ENCODE measurements around the gene SH3RF1. TPM values are rescaled to one million over a fixed set of nuclear protein-coding genes. Genes with fewer than 3 reads are reported as not detected.
"Not testable (repeated sequence)": the region's sequence is repeated elsewhere in the genome, so short reads cannot be mapped to it uniquely, and the experiment has no call there.

Gene SH3RF1
- total RNA-seq, 1 experiment from 2014 or later, result 16.6 TPM

GRCh38 chr4:169205075-169205743, 65.5 kb downstream of the SH3RF1 start (continued):
- TF ChIP-seq HMGXB4 (CRISPR knock-in tag; IDR thresholded peaks at IDR 0.05) (no peak), KAT7 (CRISPR knock-in tag; IDR thresholded peaks at IDR 0.05; ENCODE audit: borderline replicate concordance) (no peak), AFF4 (CRISPR knock-in tag; IDR thresholded peaks at IDR 0.05; ENCODE audit: borderline replicate concordance) (no peak), TCF7 (CRISPR knock-in tag; IDR thresholded peaks at IDR 0.05; ENCODE audit: low read depth) (no peak), NR2C2 (CRISPR knock-in tag; IDR thresholded peaks at IDR 0.05) (no peak), STAT6 (CRISPR knock-in tag; conservative IDR thresholded peaks at IDR 0.05; ENCODE audit: low read depth) (no peak), ZNF416 (CRISPR knock-in tag; IDR thresholded peaks at IDR 0.05) (no peak), ELF4 (CRISPR knock-in tag; IDR thresholded peaks at IDR 0.05; ENCODE audit: low read depth) (no peak), TEAD4 (CRISPR knock-in tag; IDR thresholded peaks at IDR 0.05) (no peak), JUN (CRISPR knock-in tag; IDR thresholded peaks at IDR 0.05) (no peak)

GRCh38 chr4:169203891-169204290, 66.9 kb downstream of the SH3RF1 start:
- H3K27ac Mint-ChIP-seq, result no peak overlapping the region
- no peak for TF ChIP-seq ZNF219 (CRISPR knock-in tag; IDR thresholded peaks at IDR 0.05; ENCODE audit: borderline replicate concordance)
- TF ChIP-seq OVOL2 (CRISPR knock-in tag; IDR thresholded peaks at IDR 0.05; ENCODE audit: borderline replicate concordance), result no peak
- TF ChIP-seq ATF3 (CRISPR knock-in tag; conservative IDR thresholded peaks at IDR 0.05), result no peak
- TF ChIP-seq CREB1 (CRISPR knock-in tag; IDR thresholded peaks at IDR 0.05), result no peak
- H3K27me3 Mint-ChIP-seq (ENCODE audit: low read depth), result no peaks in the 10 kb centered on the region
- no peak overlapping the region for H3K4me3 Mint-ChIP-seq
- peaks cover 2% of the 10 kb centered on the region; the same call in 1 of the 2 replicates for H3K36me3 Mint-ChIP-seq
- H3K4me1 Mint-ChIP-seq, result peaks cover 26% of the 10 kb centered on the region
- ChIA-PET POLR2A (no interaction called here), CTCF (no interaction called here)
- no peaks in the 10 kb centered on the region for H3K9me3 Mint-ChIP-seq
- ATAC-seq (no peak), DNase-seq (ENCODE audit: low spot score) (no peak)

GRCh38 chr4:169203278-169203677, 67.5 kb downstream of the SH3RF1 start:
- ATAC-seq; H3K27ac Mint-ChIP-seq; CTCF ChIA-PET; H3K4me3 Mint-ChIP-seq; DNase-seq (ENCODE audit: low spot score); H3K36me3 Mint-ChIP-seq; POLR2A ChIA-PET; H3K9me3 Mint-ChIP-seq; H3K27me3 Mint-ChIP-seq (ENCODE audit: low read depth): not testable (repeated sequence)
- peaks cover 21% of the 10 kb centered on the region for H3K4me1 Mint-ChIP-seq
- peak; percentile 71; the same call in 1 of the 2 replicates for TF ChIP-seq ZNF121 (CRISPR knock-in tag; IDR thresholded peaks at IDR 0.05)
